H9 (cell line): Measurements from ENCODE around the gene FARP2. TPM values are rescaled to one million over a fixed set of nuclear protein-coding genes. Genes with fewer than 3 reads are reported as not detected.
A peak's percentile ranks its signal among the peaks of the same experiment; 100 is the strongest.

Experiments used
- DNase-seq: peaks from one replicate; pipeline ENCODE4 v3.0.0-alpha.2; 2017
- H2AFZ ChIP-seq: one replicate; pipeline ENCODE4 v1.6.1; 2013; ENCODE audit warnings: mild to moderate bottlenecking, low read length, control low read depth, moderate library complexity
- H2AK5ac ChIP-seq: 2 replicates; pipeline ENCODE4 v1.6.1; 2013; ENCODE audit warnings: low read length, control low read depth, mixed read lengths; ENCODE audit not compliant: insufficient read length
- H2BK120ac ChIP-seq: one replicate; pipeline ENCODE4 v1.6.1; 2013; ENCODE audit warnings: low read depth, mild to moderate bottlenecking, low read length, control low read depth, inconsistent platforms; ENCODE audit not compliant: poor library complexity, severe bottlenecking
- H2BK12ac ChIP-seq: 2 replicates; pipeline ENCODE4 v1.6.1; 2013; ENCODE audit warnings: low read length, control low read depth, mixed read lengths, low read depth; ENCODE audit not compliant: insufficient read length
- H2BK15ac ChIP-seq: 2 replicates; pipeline ENCODE4 v1.6.1; 2013; ENCODE audit warnings: low read depth, low read length, control low read depth
- H2BK20ac ChIP-seq: one replicate; pipeline ENCODE4 v1.6.1; 2013; ENCODE audit warnings: low read depth, mild to moderate bottlenecking, low read length, control low read depth, inconsistent platforms; ENCODE audit not compliant: poor library complexity, severe bottlenecking
- H2BK5ac ChIP-seq: 2 replicates; pipeline ENCODE4 v1.6.1; 2013; ENCODE audit warnings: low read length, control low read depth, mixed read lengths; ENCODE audit not compliant: insufficient read length
- H3K14ac ChIP-seq: 2 replicates; pipeline ENCODE4 v1.6.1; 2013; ENCODE audit warnings: low read length, control low read depth; ENCODE audit not compliant: insufficient read depth
- H3K18ac ChIP-seq: 2 replicates; pipeline ENCODE4 v1.6.1; 2013; ENCODE audit warnings: low read depth, mild to moderate bottlenecking, mixed read lengths, low read length, control low read depth; ENCODE audit not compliant: insufficient read length
- H3K23ac ChIP-seq: 2 replicates; pipeline ENCODE4 v1.6.1; 2013; ENCODE audit warnings: low read length, control low read depth, mixed read lengths, low read depth; ENCODE audit not compliant: insufficient read length
- H3K23me2 ChIP-seq: 2 replicates; pipeline ENCODE4 v1.6.1; 2013; ENCODE audit warnings: low read depth, mild to moderate bottlenecking, mixed read lengths, low read length, control low read depth; ENCODE audit not compliant: insufficient read length, poor library complexity, severe bottlenecking
- H3K27ac ChIP-seq: 2 replicates; pipeline ENCODE4 v1.5.1; 2013; ENCODE audit warnings: low read length, control low read depth, mixed read lengths, low read depth; ENCODE audit not compliant: insufficient read length
- H3K27me3 ChIP-seq: 2 replicates; pipeline ENCODE4 v1.6.1; 2013; ENCODE audit warnings: low read length, control low read depth, inconsistent platforms; ENCODE audit not compliant: insufficient read depth
- H3K4ac ChIP-seq: 2 replicates; pipeline ENCODE4 v1.6.1; 2013; ENCODE audit warnings: low read depth, mild to moderate bottlenecking, control low read depth, inconsistent platforms, low read length, moderate library complexity
- H3K4me1 ChIP-seq: 2 replicates; pipeline ENCODE4 v1.6.1; 2013; ENCODE audit warnings: low read length, control low read depth, inconsistent platforms; ENCODE audit not compliant: insufficient read depth
- H3K4me2 ChIP-seq: 2 replicates; pipeline ENCODE4 v1.6.1; 2013; ENCODE audit warnings: low read length, control low read depth, mixed read lengths; ENCODE audit not compliant: insufficient read length, insufficient read depth
- H3K56ac ChIP-seq: 2 replicates; pipeline ENCODE4 v1.6.1; 2013; ENCODE audit warnings: low read depth, mild to moderate bottlenecking, mixed read lengths, low read length, control low read depth; ENCODE audit not compliant: insufficient read length
- H3K79me1 ChIP-seq: 2 replicates; pipeline ENCODE4 v1.6.1; 2013; ENCODE audit warnings: low read depth, mild to moderate bottlenecking, moderate library complexity, low read length, control low read depth, inconsistent platforms; ENCODE audit not compliant: insufficient read depth, poor library complexity, severe bottlenecking
- H3K79me2 ChIP-seq: 2 replicates; pipeline ENCODE4 v1.6.1; 2013; ENCODE audit warnings: low read length, control low read depth, inconsistent platforms; ENCODE audit not compliant: insufficient read depth
- H3K9ac ChIP-seq: 2 replicates; pipeline ENCODE4 v1.6.1; 2013; ENCODE audit warnings: low read length, control low read depth, mixed read lengths; ENCODE audit not compliant: insufficient read length; ENCODE audit errors: extremely low read depth
- H3K9me3 ChIP-seq: one replicate; pipeline ENCODE4 v1.6.1; 2013; ENCODE audit warnings: low read depth, low read length, inconsistent platforms; ENCODE audit not compliant: control insufficient read depth
- H3T11ph ChIP-seq: one replicate; pipeline ENCODE4 v1.6.1; 2013; ENCODE audit warnings: mild to moderate bottlenecking, low read length, control low read depth, inconsistent platforms
- H4K20me1 ChIP-seq: one replicate; pipeline ENCODE4 v1.6.1; 2013; ENCODE audit not compliant: control insufficient read depth, insufficient read length, insufficient read depth
- H4K5ac ChIP-seq: 2 replicates; pipeline ENCODE4 v1.6.1; 2013; ENCODE audit warnings: low read depth, mild to moderate bottlenecking, mixed read lengths, low read length, control low read depth; ENCODE audit not compliant: insufficient read length
- H4K8ac ChIP-seq: replicated peaks from 2 replicates; pipeline ENCODE4 v1.6.1; 2013; ENCODE audit warnings: low read length, control low read depth, mixed read lengths, low read depth; ENCODE audit not compliant: insufficient read length
- H4K91ac ChIP-seq: 2 replicates; pipeline ENCODE4 v1.6.1; 2013; ENCODE audit warnings: low read depth, mild to moderate bottlenecking, moderate library complexity, mixed read lengths, low read length, control low read depth; ENCODE audit not compliant: insufficient read length
- H3K27ac Mint-ChIP-seq, 3 experiments: 2 replicates in 2 of 3; 3 replicates in 1 of 3; pipeline ENCODE4 v1.8.0; 2020 to 2021; ENCODE audit warnings: mixed read lengths in 3 of 3, mild to moderate bottlenecking in 1 of 3, moderate library complexity in 1 of 3
- H3K27me3 Mint-ChIP-seq: 2 replicates; pipeline ENCODE4 v1.8.0; 2021; ENCODE audit warnings: low read depth, mild to moderate bottlenecking, moderate library complexity, mixed read lengths
- H3K36me3 Mint-ChIP-seq, 3 experiments: 2 replicates in 2 of 3; 3 replicates in 1 of 3; pipeline ENCODE4 v1.8.0; 2020 to 2021; ENCODE audit warnings: low read depth in 3 of 3, mixed read lengths in 3 of 3; ENCODE audit not compliant: insufficient read depth in 1 of 3
- H3K4me1 Mint-ChIP-seq, 2 experiments: 2 replicates each; pipeline ENCODE4 v1.8.0; 2020; ENCODE audit warnings: mixed read lengths in 2 of 2
- H3K4me3 Mint-ChIP-seq, 2 experiments: 2 replicates in 1 of 2; 3 replicates in 1 of 2; pipeline ENCODE4 v1.8.0; 2020 to 2021; ENCODE audit warnings: mild to moderate bottlenecking in 2 of 2, mixed read lengths in 2 of 2, moderate library complexity in 1 of 2
- H3K9me3 Mint-ChIP-seq, 2 experiments: 2 replicates in 1 of 2; 3 replicates in 1 of 2; pipeline ENCODE4 v1.8.0; 2020; ENCODE audit warnings: mild to moderate bottlenecking in 2 of 2, mixed read lengths in 2 of 2, moderate library complexity in 1 of 2
- WGBS: extraction: QIAGEN DNeasy Blood & Tissue Kit; methylation state at CpG from one replicate; pipeline ENCODE4 v1.1.7; 2013; ENCODE audit warnings: missing lambda C conversion rate, low lambda C conversion rate, mixed read lengths; ENCODE audit not compliant: insufficient read length; ENCODE audit errors: extremely low coverage; 5-methylcytosine and 5-hydroxymethylcytosine counted together
- total RNA-seq: library from RNA; stranded (reverse); gene quantifications from 2 replicates; pipeline ENCODE4 v1.2.1, GENCODE V29; 2021
- TF ChIP-seq, protein P1 (sequence below): fragments of 200-600 bp; sonication (generic); conservative IDR thresholded peaks from 3 replicates; pipeline ENCODE4 v1.8.0; 2021; ENCODE audit warnings: antibody characterized with exemption, mild to moderate bottlenecking

Gene FARP2
- total RNA-seq, 1 experiment from 2014 or later, result 33.9 TPM

DNA sequence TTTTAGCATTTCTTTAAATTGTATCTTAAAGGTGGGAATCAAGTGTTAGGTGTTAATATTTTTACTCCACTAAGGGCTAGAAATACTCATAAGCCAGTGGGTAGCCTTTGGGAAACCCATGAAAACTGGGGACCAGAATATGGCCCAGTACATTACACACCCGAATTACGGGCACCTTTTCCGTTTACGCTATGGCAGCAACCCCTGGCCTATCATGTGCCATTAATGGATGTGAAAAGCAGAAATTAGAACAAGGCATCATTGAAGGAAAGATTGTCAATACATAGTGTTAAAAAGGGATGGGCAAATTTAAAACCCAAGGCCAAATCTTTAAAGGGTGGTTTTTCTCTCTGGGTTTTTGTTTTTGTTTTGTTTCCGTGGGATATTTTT lies 781 bp downstream of the FARP2 start:
- no peak overlapping the region for H3K27ac ChIP-seq
- H2BK120ac ChIP-seq, result no peak overlapping the region
- peaks cover 7% of the 10 kb centered on the region; the same call in 1 of the 2 replicates for H3K79me2 ChIP-seq
- H2AK5ac ChIP-seq, result no peak overlapping the region
- H3K79me1 ChIP-seq, result peaks cover 5% of the 10 kb centered on the region
- H4K5ac ChIP-seq, result no peak overlapping the region
- H3K4me2 ChIP-seq, result peak overlapping the region; percentile 67
- TF ChIP-seq, protein P1, sequence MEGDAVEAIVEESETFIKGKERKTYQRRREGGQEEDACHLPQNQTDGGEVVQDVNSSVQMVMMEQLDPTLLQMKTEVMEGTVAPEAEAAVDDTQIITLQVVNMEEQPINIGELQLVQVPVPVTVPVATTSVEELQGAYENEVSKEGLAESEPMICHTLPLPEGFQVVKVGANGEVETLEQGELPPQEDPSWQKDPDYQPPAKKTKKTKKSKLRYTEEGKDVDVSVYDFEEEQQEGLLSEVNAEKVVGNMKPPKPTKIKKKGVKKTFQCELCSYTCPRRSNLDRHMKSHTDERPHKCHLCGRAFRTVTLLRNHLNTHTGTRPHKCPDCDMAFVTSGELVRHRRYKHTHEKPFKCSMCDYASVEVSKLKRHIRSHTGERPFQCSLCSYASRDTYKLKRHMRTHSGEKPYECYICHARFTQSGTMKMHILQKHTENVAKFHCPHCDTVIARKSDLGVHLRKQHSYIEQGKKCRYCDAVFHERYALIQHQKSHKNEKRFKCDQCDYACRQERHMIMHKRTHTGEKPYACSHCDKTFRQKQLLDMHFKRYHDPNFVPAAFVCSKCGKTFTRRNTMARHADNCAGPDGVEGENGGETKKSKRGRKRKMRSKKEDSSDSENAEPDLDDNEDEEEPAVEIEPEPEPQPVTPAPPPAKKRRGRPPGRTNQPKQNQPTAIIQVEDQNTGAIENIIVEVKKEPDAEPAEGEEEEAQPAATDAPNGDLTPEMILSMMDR, result no peak
- peak overlapping the region; percentile 28 for H3K9ac ChIP-seq
- no peak overlapping the region for H2BK20ac ChIP-seq
- peaks cover 4% of the 10 kb centered on the region for H3K23me2 ChIP-seq
- Mint-ChIP-seq H3K9me3 (no peaks in the 10 kb centered on the region), H3K27me3 (no peaks in the 10 kb centered on the region), H3K4me1 (peaks cover 47 to 53% of the 10 kb centered on the region in 2 experiments), H3K4me3 (peak overlapping the region; percentile 76 to 82), H3K27ac (0 out of 7 replicates have a peak overlapping the region, but pooled peaks of 1 of the 3 experiments have one; percentile 14), H3K36me3 (peaks cover 4 to 26% (median 18%) of the 10 kb centered on the region in 3 experiments; a peak in 5 of 7 replicates)
- H2BK15ac ChIP-seq, result no peak overlapping the region
- H3K27me3 ChIP-seq, result no peaks in the 10 kb centered on the region
- no peak overlapping the region for H3K23ac ChIP-seq
- DNase-seq, result no peak
- no peak overlapping the region for H4K91ac ChIP-seq
- no peak overlapping the region for H3K4ac ChIP-seq
- no peak overlapping the region for H3T11ph ChIP-seq
- WGBS, result no CpG with 5 or more reads among the region's 5 CpGs
- H3K18ac ChIP-seq, result no peak overlapping the region
- no peaks in the 10 kb centered on the region for H4K20me1 ChIP-seq
- H3K9me3 ChIP-seq, result no peaks in the 10 kb centered on the region
- no peak overlapping the region for H4K8ac ChIP-seq
- no peak overlapping the region for H3K56ac ChIP-seq
- no peak overlapping the region for H2BK5ac ChIP-seq
- H3K14ac ChIP-seq, result no peak overlapping the region
- H3K4me1 ChIP-seq, result peaks cover 2% of the 10 kb centered on the region; the same call in 1 of the 2 replicates
- no peak overlapping the region for H2AFZ ChIP-seq
- no peak overlapping the region for H2BK12ac ChIP-seq
